Epithelial cell of proximal tubule (primary cell): ENCODE results near the gene ARF1. TPM values are rescaled to one million over a fixed set of nuclear protein-coding genes. Genes with fewer than 3 reads are reported as not detected.

Source experiments
- DNase-seq: peaks from one replicate; pipeline ENCODE4 v3.0.0-alpha.2; 2011; ENCODE audit warnings: low read depth
- H3K4me3 ChIP-seq: 2 replicates; pipeline ENCODE4 v1.5.1; 2011; ENCODE audit warnings: low read depth, mild to moderate bottlenecking, low read length
- CTCF ChIP-seq: conservative IDR thresholded peaks from 2 replicates; pipeline ENCODE4 v1.5.1; 2012; ENCODE audit warnings: low read depth, mild to moderate bottlenecking, low read length
- total RNA-seq: library from RNA; depleted of rRNA; stranded (reverse); fragments of >200 nt; gene quantifications from 2 replicates; pipeline ENCODE4 v1.2.3, GENCODE V29; 2015

Gene ARF1
- total RNA-seq, 1 donor from 2014 or later = 303 TPM

- no peak for TF ChIP-seq CTCF
- H3K4me3 ChIP-seq = no peak overlapping the region
- no peak for DNase-seq
These were observed 63.2 kb downstream of the ARF1 start for GRCh38 chr1:228145463-228146416.

- TF ChIP-seq CTCF = no peak
- no peak overlapping the region for H3K4me3 ChIP-seq
- no peak for DNase-seq
These were observed 64.1 kb downstream of the ARF1 start for GRCh38 chr1:228146417-228147150.

- TF ChIP-seq CTCF = no peak
- no peak overlapping the region for H3K4me3 ChIP-seq
- no peak for DNase-seq
These were observed 64.7 kb downstream of the ARF1 start for GRCh38 chr1:228147151-228147693.

GRCh38 chr1:228147768-228148167 lies 65.3 kb downstream of the ARF1 start:
- no peak for TF ChIP-seq CTCF
- H3K4me3 ChIP-seq = no peak overlapping the region
- no peak for DNase-seq

GRCh38 chr1:228148196-228148861 lies 65.8 kb downstream of the ARF1 start:
- H3K4me3 ChIP-seq = no peak overlapping the region
- TF ChIP-seq CTCF = no peak
- DNase-seq = no peak

Other genes with a start within 250 kb of the ARF1 start
- 2.1 and 2.7 TPM in 2 replicates for gene WNT9A, start 134.8 kb upstream of the ARF1 start, total RNA-seq
- not detected in 2 replicates for gene WNT3A, start 75.7 kb upstream of the ARF1 start, total RNA-seq
- 23.8 and 27.6 TPM in 2 replicates for gene C1orf35, start 20.6 kb downstream of the ARF1 start, total RNA-seq
- 130 and 142 TPM in 2 replicates for gene MRPL55, start 26.6 kb downstream of the ARF1 start, total RNA-seq
- gene GUK1, start 57.6 kb downstream of the ARF1 start, total RNA-seq = 242 and 269 TPM in 2 replicates
- 0.14 and 0.69 TPM in 2 replicates for gene GJC2, start 67.2 kb downstream of the ARF1 start, total RNA-seq
- gene IBA57, start 83.1 kb downstream of the ARF1 start, total RNA-seq = 2.0 and 6.9 TPM in 2 replicates
- gene OBSCN, start 125.3 kb downstream of the ARF1 start, total RNA-seq = 2.0 and 20.6 TPM in 2 replicates